Epithelial cell of esophagus (primary cell): ENCODE measurements around the gene TAOK1.

Experiments
- DNase-seq: peaks from one replicate; pipeline ENCODE4 v3.0.0; 2010; ENCODE audit warnings: low read depth
- H3K4me3 ChIP-seq: 2 replicates; pipeline ENCODE4 v1.5.1; 2011; ENCODE audit warnings: mild to moderate bottlenecking, low read length, control low read depth
- CTCF ChIP-seq: IDR thresholded peaks from 2 replicates; pipeline ENCODE4 v1.5.1; 2011; ENCODE audit warnings: low read depth, mild to moderate bottlenecking, low read length, control low read depth, inconsistent platforms; ENCODE audit not compliant: insufficient read depth; ENCODE audit errors: missing control alignments

TAOK1 gene

GRCh38 chr17:29378500-29378899 lies 11.7 kb upstream of the TAOK1 start:
- H3K4me3 ChIP-seq: no peak overlapping the region
- DNase-seq: no peak
- no peak for TF ChIP-seq CTCF

- H3K4me3 ChIP-seq: no peak overlapping the region
- no peak for TF ChIP-seq CTCF
These were observed 10.8 kb upstream of the TAOK1 start for GRCh38 chr17:29379084-29379991.

GRCh38 chr17:29383686-29384085 lies 6.5 kb upstream of the TAOK1 start:
- no peak overlapping the region for H3K4me3 ChIP-seq
- TF ChIP-seq CTCF: no peak
- DNase-seq: peak; percentile 75

More at GRCh38 chr17:29379084-29379991, 10.8 kb upstream of the TAOK1 start:
- DNase-seq: peak; percentile 87

GRCh38 chr17:29384901-29385300 lies 5.3 kb upstream of the TAOK1 start:
- no peak overlapping the region for H3K4me3 ChIP-seq
- peak; percentile 8 for TF ChIP-seq CTCF
- DNase-seq: peak; percentile 50

- TF ChIP-seq CTCF: no peak
- DNase-seq: no peak
- H3K4me3 ChIP-seq: no peak overlapping the region
These were observed 3.4 kb upstream of the TAOK1 start for GRCh38 chr17:29386760-29387159.

- H3K4me3 ChIP-seq: no peak overlapping the region
- no peak for TF ChIP-seq CTCF
- no peak for DNase-seq
These were observed 1.2 kb upstream of the TAOK1 start for GRCh38 chr17:29388937-29389336.

GRCh38 chr17:29390851-29391631 lies 878 bp downstream of the TAOK1 start:
- peak; percentile 30 for DNase-seq
- TF ChIP-seq CTCF: no peak

More at GRCh38 chr17:29390851-29391631, 878 bp downstream of the TAOK1 start:
- H3K4me3 ChIP-seq: peak overlapping the region; percentile 89
